Peyer's patch (tissue), 4 donors: ENCODE measurements around the gene FGFR1OP2.

ENCODE experiments used
- CTCF ChIP-seq, 6 experiments: fragments of 450-650 bp in 4 of 6; fragments of 200-600 bp in 2 of 6; sonication (generic) in 1 of 6; IDR thresholded peaks; one replicate each; pipeline ENCODE4 v1.5.1; 2017 to 2019; ENCODE audit warnings: antibody characterized with exemption in 6 of 6, mild to moderate bottlenecking in 3 of 6, moderate library complexity in 1 of 6
- POLR2A ChIP-seq, 2 donors: fragments of 450-650 bp; IDR thresholded peaks; one replicate each; pipeline ENCODE4 v1.5.1; 2017; ENCODE audit warnings: antibody characterized with exemption in 2 of 2, mild to moderate bottlenecking in 2 of 2, moderate library complexity in 2 of 2

- no peak for TF ChIP-seq CTCF (IDR thresholded peaks at IDR 0.05)
- TF ChIP-seq POLR2A (IDR thresholded peaks at IDR 0.05): no peak
These were observed 19.7 kb upstream of the FGFR1OP2 start for GRCh38 chr12:26918321-26919215.
